Kidney capillary endothelial cell (primary cell): ENCODE measurements around the gene PAN3.
"Not testable (repeated sequence)": the region's sequence is repeated elsewhere in the genome, so short reads cannot be mapped to it uniquely, and the experiment has no call there.

Source experiments
- DNase-seq: peaks from one replicate; pipeline ENCODE4 v3.0.0-alpha.2; 2018; ENCODE audit warnings: low spot score

The PAN3 gene

GRCh38 chr13:28138012-28138755 is at the start of gene PAN3:
PAN3 (plus strand) TSS chr13:28138545; CDS start chr13:28138658, 113 bp downstream.
- peak; percentile 76 for DNase-seq

- no peak for DNase-seq
These were observed 49.3 kb upstream of the PAN3 start for GRCh38 chr13:28089065-28089464.

- no peak for DNase-seq
These were observed 45.9 kb upstream of the PAN3 start for GRCh38 chr13:28092431-28092830.

- no peak for DNase-seq
These were observed 44.5 kb upstream of the PAN3 start for GRCh38 chr13:28093881-28094280.

GRCh38 chr13:28094306-28094705 is 44.0 kb upstream of the PAN3 start:
- no peak for DNase-seq

GRCh38 chr13:28097503-28097902 is 40.8 kb upstream of the PAN3 start:
- DNase-seq: no peak

GRCh38 chr13:28099396-28100149 is 38.8 kb upstream of the PAN3 start:
- DNase-seq: no peak

- no peak for DNase-seq
These were observed 37.9 kb upstream of the PAN3 start, which contains the start of gene FLT3 for GRCh38 chr13:28100150-28101121. FLT3 (minus strand) TSS chr13:28100576; CDS start chr13:28100510, 66 bp downstream.

GRCh38 chr13:28101886-28102285 is 36.5 kb upstream of the PAN3 start:
- DNase-seq: not testable (repeated sequence)

GRCh38 chr13:28106976-28107375 is 31.4 kb upstream of the PAN3 start:
- no peak for DNase-seq

- no peak for DNase-seq
These were observed 27.9 kb upstream of the PAN3 start for GRCh38 chr13:28110414-28110813.

- DNase-seq: no peak
These were observed 21.6 kb upstream of the PAN3 start for GRCh38 chr13:28116736-28117135.

- DNase-seq: no peak
These were observed 20.5 kb upstream of the PAN3 start for GRCh38 chr13:28117689-28118377.

- DNase-seq: no peak
These were observed 18.0 kb upstream of the PAN3 start for GRCh38 chr13:28120317-28120716.

GRCh38 chr13:28121224-28121623 is 17.1 kb upstream of the PAN3 start:
- no peak for DNase-seq

GRCh38 chr13:28128030-28128429 is 10.3 kb upstream of the PAN3 start:
- DNase-seq: no peak

GRCh38 chr13:28128926-28129325 is 9.4 kb upstream of the PAN3 start:
- no peak for DNase-seq

GRCh38 chr13:28129911-28130693 is 8.2 kb upstream of the PAN3 start:
- DNase-seq: no peak

- no peak for DNase-seq
These were observed 6.7 kb upstream of the PAN3 start for GRCh38 chr13:28131646-28132045.

- no peak for DNase-seq
These were observed 1.4 kb upstream of the PAN3 start for GRCh38 chr13:28136916-28137315.

- DNase-seq: no peak
These were observed 749 bp upstream of the PAN3 start for GRCh38 chr13:28137596-28137995.
